Mesendoderm (in vitro differentiated cells): ENCODE data around the gene PAPSS2.
A peak's percentile ranks its signal among the peaks of the same experiment; 100 is the strongest.

Source experiments
- DNase-seq: peaks from one replicate; pipeline ENCODE4 v3.0.0; 2013
- H2AK5ac ChIP-seq: 2 replicates; pipeline ENCODE4 v1.6.1; 2013; ENCODE audit warnings: low read length, inconsistent platforms
- H2BK120ac ChIP-seq: 2 replicates; pipeline ENCODE4 v1.6.1; 2013; ENCODE audit warnings: low read depth, mild to moderate bottlenecking, low read length, moderate library complexity, mixed read lengths
- H2BK15ac ChIP-seq: replicated peaks from 2 replicates; pipeline ENCODE4 v1.6.1; 2013; ENCODE audit warnings: low read depth, mild to moderate bottlenecking, moderate library complexity
- H2BK5ac ChIP-seq: 2 replicates; pipeline ENCODE4 v1.6.1; 2013; ENCODE audit warnings: low read length, inconsistent platforms
- H3K18ac ChIP-seq: 2 replicates; pipeline ENCODE4 v1.6.1; 2013; ENCODE audit warnings: mild to moderate bottlenecking, low read length, mixed read lengths
- H3K23ac ChIP-seq: one replicate; pipeline ENCODE4 v1.6.1; 2013; ENCODE audit warnings: low read length
- H3K27ac ChIP-seq: 2 replicates; pipeline ENCODE4 v1.5.1; 2013; ENCODE audit warnings: low read depth, mild to moderate bottlenecking, inconsistent platforms, low read length, moderate library complexity
- H3K27me3 ChIP-seq: 2 replicates; pipeline ENCODE4 v1.6.1; 2013; ENCODE audit warnings: low read length, control low read depth, mild to moderate bottlenecking, inconsistent platforms; ENCODE audit not compliant: insufficient read depth, poor library complexity
- H3K36me3 ChIP-seq: 2 replicates; pipeline ENCODE4 v1.6.1; 2013; ENCODE audit warnings: low read length, inconsistent platforms; ENCODE audit not compliant: control insufficient read depth, insufficient read depth
- H3K4ac ChIP-seq: one replicate; pipeline ENCODE4 v1.6.1; 2013; ENCODE audit warnings: low read depth, mild to moderate bottlenecking, low read length, moderate library complexity
- H3K4me1 ChIP-seq: 2 replicates; pipeline ENCODE4 v1.6.1; 2013; ENCODE audit warnings: low read depth, low read length, inconsistent platforms; ENCODE audit not compliant: control insufficient read depth
- H3K4me2 ChIP-seq: 2 replicates; pipeline ENCODE4 v1.6.1; 2013; ENCODE audit warnings: low read length
- H3K4me3 ChIP-seq: 2 replicates; pipeline ENCODE4 v1.5.1; 2013; ENCODE audit warnings: mild to moderate bottlenecking, low read length
- H3K56ac ChIP-seq: one replicate; pipeline ENCODE4 v1.6.1; 2013; ENCODE audit warnings: low read length
- H3K79me1 ChIP-seq: 2 replicates; pipeline ENCODE4 v1.6.1; 2013; ENCODE audit warnings: low read length, inconsistent platforms
- H3K79me2 ChIP-seq: 2 replicates; pipeline ENCODE4 v1.6.1; 2013; ENCODE audit warnings: mild to moderate bottlenecking, low read length; ENCODE audit not compliant: control insufficient read depth, insufficient read depth
- H3K9ac ChIP-seq: 2 replicates; pipeline ENCODE4 v1.6.1; 2013; ENCODE audit warnings: low read length, inconsistent platforms
- H4K5ac ChIP-seq: one replicate; pipeline ENCODE4 v1.6.1; 2013; ENCODE audit warnings: low read length
- H4K8ac ChIP-seq: one replicate; pipeline ENCODE4 v1.6.1; 2013; ENCODE audit warnings: low read depth, mild to moderate bottlenecking, control low read depth, low read length, moderate library complexity
- WGBS: extraction: QIAGEN DNeasy Blood & Tissue Kit; methylation state at CpG from one replicate; pipeline ENCODE4 v1.1.7; 2013; ENCODE audit warnings: low lambda C conversion rate, missing lambda C conversion rate; ENCODE audit not compliant: insufficient coverage; ENCODE audit errors: extremely low coverage; 5-methylcytosine and 5-hydroxymethylcytosine counted together

The PAPSS2 gene

GRCh38 chr10:87651801-87652200 is 7.9 kb upstream of the PAPSS2 start:
- Histone ChIP-seq H4K8ac (no peak overlapping the region), H3K4ac (no peak overlapping the region), H3K4me3 (no peak overlapping the region), H3K79me2 (no peaks in the 10 kb centered on the region), H2BK120ac (no peak overlapping the region), H2AK5ac (no peak overlapping the region), H3K4me1 (no peaks in the 10 kb centered on the region), H3K79me1 (no peaks in the 10 kb centered on the region), H3K9ac (no peak overlapping the region), H4K5ac (no peak overlapping the region), H3K4me2 (no peak overlapping the region), H3K56ac (no peak overlapping the region), H3K23ac (no peak overlapping the region), H3K27me3 (no peaks in the 10 kb centered on the region), H3K27ac (no peak overlapping the region), H3K18ac (no peak overlapping the region), H3K36me3 (no peaks in the 10 kb centered on the region), H2BK5ac (no peak overlapping the region), H2BK15ac (no peak overlapping the region)
- WGBS = no CpG with 5 or more reads among the region's 6 CpGs
- peak; percentile 79 for DNase-seq

- Histone ChIP-seq H3K27ac (no peak overlapping the region), H3K27me3 (no peaks in the 10 kb centered on the region), H3K9ac (no peak overlapping the region), H3K23ac (no peak overlapping the region), H2BK15ac (peak overlapping the region; percentile 92), H2BK120ac (no peak overlapping the region), H3K36me3 (no peaks in the 10 kb centered on the region), H3K79me2 (no peaks in the 10 kb centered on the region), H3K4me3 (no peak overlapping the region), H4K5ac (no peak overlapping the region), H3K56ac (no peak overlapping the region), H3K4ac (no peak overlapping the region), H2AK5ac (no peak overlapping the region), H3K79me1 (no peaks in the 10 kb centered on the region), H3K4me1 (no peaks in the 10 kb centered on the region), H3K18ac (no peak overlapping the region), H2BK5ac (no peak overlapping the region), H3K4me2 (no peak overlapping the region), H4K8ac (no peak overlapping the region)
- no peak for DNase-seq
- WGBS = no CpG with 5 or more reads among the region's 1 CpG
These were observed 7.4 kb upstream of the PAPSS2 start for GRCh38 chr10:87652261-87652660.

- no peaks in the 10 kb centered on the region for H3K79me2 ChIP-seq
- no peak overlapping the region for H2BK15ac ChIP-seq
- H4K8ac ChIP-seq = no peak overlapping the region
- H3K18ac ChIP-seq = no peak overlapping the region
- H4K5ac ChIP-seq = no peak overlapping the region
- no peak overlapping the region for H3K27ac ChIP-seq
- no peaks in the 10 kb centered on the region for H3K79me1 ChIP-seq
- no peak overlapping the region for H2BK5ac ChIP-seq
- no peak overlapping the region for H2BK120ac ChIP-seq
- DNase-seq = no peak
- no peak overlapping the region for H3K4ac ChIP-seq
- no peak overlapping the region for H3K9ac ChIP-seq
- H3K4me1 ChIP-seq = no peaks in the 10 kb centered on the region
- H2AK5ac ChIP-seq = no peak overlapping the region
- no peak overlapping the region for H3K23ac ChIP-seq
- H3K4me2 ChIP-seq = no peak overlapping the region
- no peak overlapping the region for H3K4me3 ChIP-seq
- no peaks in the 10 kb centered on the region for H3K27me3 ChIP-seq
- H3K56ac ChIP-seq = no peak overlapping the region
- H3K36me3 ChIP-seq = no peaks in the 10 kb centered on the region
- WGBS = no CpG with 5 or more reads among the region's 1 CpG
These were observed 5.5 kb upstream of the PAPSS2 start for GRCh38 chr10:87654212-87654611.

- H3K79me1 ChIP-seq = no peaks in the 10 kb centered on the region
- no peak overlapping the region for H3K4me2 ChIP-seq
- no peak overlapping the region for H2BK5ac ChIP-seq
- H3K23ac ChIP-seq = no peak overlapping the region
- no peaks in the 10 kb centered on the region for H3K27me3 ChIP-seq
- no peak overlapping the region for H2BK120ac ChIP-seq
- H3K27ac ChIP-seq = no peak overlapping the region
- no peak overlapping the region for H3K4me3 ChIP-seq
- no peak overlapping the region for H4K8ac ChIP-seq
- H3K56ac ChIP-seq = no peak overlapping the region
- WGBS = no CpG with 5 or more reads among the region's 4 CpGs
- H3K4ac ChIP-seq = no peak overlapping the region
- H2AK5ac ChIP-seq = no peak overlapping the region
- H3K9ac ChIP-seq = no peak overlapping the region
- H3K18ac ChIP-seq = no peak overlapping the region
- no peaks in the 10 kb centered on the region for H3K36me3 ChIP-seq
- no peak overlapping the region for H2BK15ac ChIP-seq
- no peaks in the 10 kb centered on the region for H3K79me2 ChIP-seq
- DNase-seq = peak; percentile 77
- H3K4me1 ChIP-seq = no peaks in the 10 kb centered on the region
- no peak overlapping the region for H4K5ac ChIP-seq
These were observed 3.1 kb upstream of the PAPSS2 start for GRCh38 chr10:87656431-87657072.

- no CpG with 5 or more reads among the region's 5 CpGs for WGBS
- H3K36me3 ChIP-seq = no peaks in the 10 kb centered on the region
These were observed 2.3 kb upstream of the PAPSS2 start for GRCh38 chr10:87657371-87657770.

GRCh38 chr10:87658321-87658795 is 1.3 kb upstream of the PAPSS2 start:
- H4K5ac ChIP-seq = no peak overlapping the region
- H2AK5ac ChIP-seq = no peak overlapping the region
- no peak overlapping the region for H2BK120ac ChIP-seq
- no peaks in the 10 kb centered on the region for H3K4me1 ChIP-seq
- no peak overlapping the region for H2BK15ac ChIP-seq
- no peak overlapping the region for H3K4me2 ChIP-seq
- H4K8ac ChIP-seq = no peak overlapping the region
- DNase-seq = no peak
- no CpG with 5 or more reads among the region's 5 CpGs for WGBS
- no peak overlapping the region for H3K9ac ChIP-seq
- no peak overlapping the region for H3K4ac ChIP-seq
- no peak overlapping the region for H2BK5ac ChIP-seq
- H3K4me3 ChIP-seq = no peak overlapping the region
- no peaks in the 10 kb centered on the region for H3K36me3 ChIP-seq
- H3K23ac ChIP-seq = no peak overlapping the region
- H3K79me2 ChIP-seq = no peaks in the 10 kb centered on the region
- H3K56ac ChIP-seq = no peak overlapping the region
- no peaks in the 10 kb centered on the region for H3K27me3 ChIP-seq
- H3K79me1 ChIP-seq = no peaks in the 10 kb centered on the region
- no peak overlapping the region for H3K18ac ChIP-seq
- H3K27ac ChIP-seq = no peak overlapping the region

More at GRCh38 chr10:87657371-87657770, 2.3 kb upstream of the PAPSS2 start:
- no peak overlapping the region for H3K18ac ChIP-seq
- no peaks in the 10 kb centered on the region for H3K27me3 ChIP-seq
- no peak overlapping the region for H3K4ac ChIP-seq
- DNase-seq = no peak
- no peak overlapping the region for H3K56ac ChIP-seq
- no peak overlapping the region for H4K8ac ChIP-seq
- H3K79me1 ChIP-seq = no peaks in the 10 kb centered on the region
- no peak overlapping the region for H2BK120ac ChIP-seq
- H2AK5ac ChIP-seq = no peak overlapping the region
- no peaks in the 10 kb centered on the region for H3K4me1 ChIP-seq
- H3K4me2 ChIP-seq = no peak overlapping the region
- H2BK5ac ChIP-seq = no peak overlapping the region
- H3K79me2 ChIP-seq = no peaks in the 10 kb centered on the region
- no peak overlapping the region for H3K4me3 ChIP-seq
- H3K27ac ChIP-seq = no peak overlapping the region
- no peak overlapping the region for H3K23ac ChIP-seq
- H3K9ac ChIP-seq = no peak overlapping the region
- no peak overlapping the region for H4K5ac ChIP-seq
- H2BK15ac ChIP-seq = no peak overlapping the region
